Liver (tissue), 3 donors: ENCODE measurements around the gene NAA16.

Source experiments
- JUND ChIP-seq, 2 donors: IDR thresholded peaks; 2 replicates each; pipeline ENCODE4 v1.6.1; 2016; ENCODE audit warnings: antibody characterized with exemption in 2 of 2
- TF ChIP-seq, protein P1 (sequence below): fragments of 150-350 bp; IDR thresholded peaks from 2 replicates; pipeline ENCODE4 v1.5.1; 2017; ENCODE audit warnings: improper control_type of control experiment, low read depth, low read length; ENCODE audit not compliant: missing input control
- TF ChIP-seq, protein P2 (sequence below): IDR thresholded peaks from 2 replicates; pipeline ENCODE4 v1.6.1; 2016; ENCODE audit warnings: antibody characterized with exemption
- donor health status: healthy.
- donor health status: healthy.

DNA sequence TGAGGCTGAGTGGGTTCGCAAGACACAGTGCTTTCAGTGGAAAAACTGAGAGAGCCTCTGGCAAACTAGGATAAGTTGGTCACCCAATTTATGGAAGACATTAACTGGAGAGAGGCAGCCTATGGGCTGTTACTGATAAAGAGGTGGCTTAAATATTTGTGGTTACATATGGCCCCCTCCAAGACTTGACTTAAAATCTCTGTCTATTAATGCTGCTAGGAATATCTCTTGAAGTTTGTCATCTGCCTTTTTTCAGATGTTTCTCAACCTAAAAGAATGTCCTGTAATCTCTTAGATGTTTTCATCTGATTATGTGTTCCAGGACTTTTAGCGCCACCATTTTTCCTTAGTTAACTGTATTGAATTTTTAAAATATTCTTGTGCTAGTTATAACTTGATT, 54.6 kb downstream of the NAA16 start:
- TF ChIP-seq, protein P1, sequence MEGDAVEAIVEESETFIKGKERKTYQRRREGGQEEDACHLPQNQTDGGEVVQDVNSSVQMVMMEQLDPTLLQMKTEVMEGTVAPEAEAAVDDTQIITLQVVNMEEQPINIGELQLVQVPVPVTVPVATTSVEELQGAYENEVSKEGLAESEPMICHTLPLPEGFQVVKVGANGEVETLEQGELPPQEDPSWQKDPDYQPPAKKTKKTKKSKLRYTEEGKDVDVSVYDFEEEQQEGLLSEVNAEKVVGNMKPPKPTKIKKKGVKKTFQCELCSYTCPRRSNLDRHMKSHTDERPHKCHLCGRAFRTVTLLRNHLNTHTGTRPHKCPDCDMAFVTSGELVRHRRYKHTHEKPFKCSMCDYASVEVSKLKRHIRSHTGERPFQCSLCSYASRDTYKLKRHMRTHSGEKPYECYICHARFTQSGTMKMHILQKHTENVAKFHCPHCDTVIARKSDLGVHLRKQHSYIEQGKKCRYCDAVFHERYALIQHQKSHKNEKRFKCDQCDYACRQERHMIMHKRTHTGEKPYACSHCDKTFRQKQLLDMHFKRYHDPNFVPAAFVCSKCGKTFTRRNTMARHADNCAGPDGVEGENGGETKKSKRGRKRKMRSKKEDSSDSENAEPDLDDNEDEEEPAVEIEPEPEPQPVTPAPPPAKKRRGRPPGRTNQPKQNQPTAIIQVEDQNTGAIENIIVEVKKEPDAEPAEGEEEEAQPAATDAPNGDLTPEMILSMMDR, result no peak
- no peak for TF ChIP-seq JUND (IDR thresholded peaks at IDR 0.05)
- TF ChIP-seq, protein P2, sequence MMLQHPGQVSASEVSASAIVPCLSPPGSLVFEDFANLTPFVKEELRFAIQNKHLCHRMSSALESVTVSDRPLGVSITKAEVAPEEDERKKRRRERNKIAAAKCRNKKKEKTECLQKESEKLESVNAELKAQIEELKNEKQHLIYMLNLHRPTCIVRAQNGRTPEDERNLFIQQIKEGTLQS, result no peak
